AML-193 (cell line): Measurements from ENCODE around the gene SYT17.
A peak's percentile ranks its signal among the peaks of the same experiment; 100 is the strongest.

ENCODE experiments used
- DNase-seq, 2 experiments: peaks; one replicate each; lab custom pipeline; 2025; lab: John Stamatoyannopoulos, UW

Gene SYT17

DNA sequence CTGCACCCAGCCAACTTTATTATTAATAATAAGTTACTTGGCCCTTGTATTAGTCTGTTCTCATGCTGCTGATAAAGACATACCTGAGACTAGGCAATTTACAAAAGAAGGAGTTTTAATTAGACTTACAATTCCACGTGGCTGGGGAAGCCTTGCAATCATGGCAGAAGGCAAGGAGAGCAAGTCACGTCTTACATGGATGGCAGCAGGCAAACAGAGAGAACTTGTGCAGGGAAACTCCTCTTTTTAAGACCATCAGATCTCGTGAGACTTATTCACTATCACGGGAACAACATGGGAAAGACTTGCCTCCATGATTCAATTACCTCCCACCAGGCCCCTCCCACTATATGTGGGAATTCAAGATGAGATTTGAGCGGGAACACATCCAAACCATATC is 47.7 kb downstream of the SYT17 start:
- no peak for DNase-seq

DNA sequence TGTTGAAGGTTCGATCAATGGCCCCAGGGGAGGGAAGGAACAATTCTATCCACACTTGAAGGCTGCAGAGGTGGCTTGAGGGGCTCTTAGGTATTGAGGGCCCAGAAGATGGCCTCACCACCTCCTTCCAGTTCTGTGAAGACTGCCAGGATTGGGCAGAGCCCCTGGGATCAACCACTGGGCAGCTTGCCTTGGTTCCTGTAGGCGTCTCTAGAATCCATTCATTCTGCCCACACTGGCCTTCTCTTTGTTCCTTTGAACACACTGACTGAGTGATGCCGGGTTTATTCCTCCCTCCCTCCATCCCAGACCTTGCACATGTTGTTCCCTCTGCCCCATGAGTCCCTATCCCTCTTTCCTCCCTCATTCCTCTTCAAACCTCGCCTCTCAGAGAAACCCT is 50.5 kb downstream of the SYT17 start:
- DNase-seq, result no peak

DNA sequence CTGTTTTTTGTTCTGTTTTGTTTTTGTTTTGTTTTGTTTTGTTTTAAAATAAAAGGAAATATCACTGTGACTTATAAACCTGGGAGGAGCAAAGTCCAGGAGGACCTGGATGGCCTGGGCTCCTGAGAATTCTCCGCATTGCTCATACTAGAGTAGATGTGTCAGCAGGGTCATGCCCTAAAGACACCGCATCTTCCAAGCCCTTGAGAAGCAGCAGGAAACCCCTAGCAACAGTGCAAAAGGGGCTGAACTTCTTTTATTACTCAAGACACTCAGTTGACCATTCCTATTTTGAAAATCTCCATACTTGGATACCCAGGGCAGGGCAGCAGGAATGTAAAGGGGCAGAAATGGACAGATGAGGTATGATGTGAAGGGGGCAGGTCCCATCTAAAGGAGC is 51.8 kb downstream of the SYT17 start:
- DNase-seq, result no peak

DNA sequence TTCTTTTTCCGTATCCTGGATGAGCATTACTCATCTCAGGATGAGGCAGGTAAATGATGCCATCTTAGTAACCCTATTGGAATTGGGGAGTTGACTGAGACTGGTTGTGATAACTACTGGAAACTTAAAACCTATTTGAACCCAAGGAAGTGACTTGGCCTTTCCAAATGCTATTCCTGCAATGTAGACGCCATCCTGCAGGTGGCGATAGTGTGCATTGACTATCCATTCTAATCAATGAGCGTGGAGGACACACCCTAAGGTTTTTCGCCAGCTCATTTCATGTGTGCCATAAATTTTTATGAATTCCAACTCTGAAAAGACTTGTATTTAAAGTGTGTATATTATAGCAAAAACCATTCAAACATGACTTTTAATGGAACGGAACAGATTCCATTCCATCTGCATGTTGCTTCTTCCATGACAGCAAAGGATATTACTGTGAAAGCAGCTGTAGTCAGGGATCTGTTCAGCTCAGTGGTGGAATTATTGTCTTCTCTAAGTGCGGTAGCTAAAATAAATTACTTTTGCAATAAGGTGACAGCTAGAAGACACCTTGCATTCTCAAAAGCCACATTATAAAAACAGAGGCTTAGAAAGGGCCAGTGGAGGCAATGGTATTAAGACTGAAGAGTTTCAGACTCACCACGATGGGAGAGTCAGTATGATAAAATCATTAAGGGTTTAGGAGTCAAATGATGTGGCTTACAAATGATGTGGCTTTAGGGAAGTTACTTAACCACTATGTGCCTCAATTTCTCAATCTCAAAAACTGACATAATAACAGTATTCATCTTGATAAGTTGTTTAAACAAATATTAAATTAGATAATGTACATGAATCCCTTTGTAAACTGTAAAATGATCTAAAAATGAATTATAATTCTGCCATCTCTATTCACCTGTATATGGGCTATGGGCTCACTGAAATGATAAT is 55.5 kb downstream of the SYT17 start:
- peak; percentile 5 to 17 for DNase-seq

DNA sequence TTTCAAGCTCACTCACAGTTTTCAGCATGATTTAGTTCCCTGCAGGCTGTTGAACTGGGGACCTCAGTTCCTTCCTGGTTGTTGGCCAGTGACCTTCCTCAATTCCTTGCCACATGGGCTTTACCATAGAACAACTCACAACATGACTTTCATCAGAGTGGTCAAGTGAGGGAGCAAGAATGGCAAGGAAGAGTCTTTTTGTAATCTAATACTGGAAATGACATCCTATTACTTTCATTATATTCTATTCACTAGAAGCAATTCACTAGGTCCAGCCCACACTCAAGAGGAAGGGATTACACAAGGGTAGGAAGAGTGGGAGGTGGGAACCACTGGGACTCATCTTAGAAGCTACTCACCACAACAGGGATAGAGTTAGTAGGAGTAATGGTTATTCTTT is 57.6 kb downstream of the SYT17 start:
- no peak for DNase-seq

DNA sequence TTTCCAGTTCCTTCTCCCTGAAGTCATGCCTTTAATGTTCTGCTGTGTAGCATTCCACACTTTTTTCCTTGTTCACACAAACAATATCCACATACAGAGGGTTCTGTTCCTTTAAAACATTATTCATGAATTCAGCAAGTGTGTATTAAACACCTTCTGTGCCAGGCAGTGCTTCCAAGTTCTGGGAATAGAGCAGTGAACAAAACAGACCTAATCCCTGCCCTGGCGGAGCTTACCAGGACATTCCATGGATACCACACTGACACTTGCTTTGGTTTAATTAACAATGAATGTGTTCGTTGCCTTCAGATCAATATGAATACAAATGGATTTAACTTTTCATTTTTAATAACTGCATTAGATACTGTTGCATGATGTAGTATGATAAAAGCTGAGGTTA is 59.6 kb downstream of the SYT17 start:
- DNase-seq, result no peak

DNA sequence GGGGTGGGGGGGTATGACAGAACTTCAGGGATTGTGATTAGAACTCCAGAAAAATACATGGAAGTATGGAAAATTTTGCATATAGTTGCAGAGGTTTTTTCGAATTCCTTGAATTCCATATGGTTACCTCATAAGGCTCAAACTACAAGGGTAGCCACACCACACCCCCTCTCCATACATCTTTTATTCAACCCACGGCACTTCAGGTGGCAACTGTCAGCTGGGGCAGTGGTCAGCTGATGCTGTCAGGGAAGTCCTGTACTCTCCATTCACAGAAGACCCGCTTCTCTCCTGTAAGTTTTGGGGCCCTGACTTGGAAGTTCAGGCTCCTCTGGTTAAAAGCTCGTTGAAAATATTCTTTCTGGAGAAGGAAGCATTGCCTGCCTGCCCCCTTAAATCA is 60.0 kb downstream of the SYT17 start:
- DNase-seq, result no peak

DNA sequence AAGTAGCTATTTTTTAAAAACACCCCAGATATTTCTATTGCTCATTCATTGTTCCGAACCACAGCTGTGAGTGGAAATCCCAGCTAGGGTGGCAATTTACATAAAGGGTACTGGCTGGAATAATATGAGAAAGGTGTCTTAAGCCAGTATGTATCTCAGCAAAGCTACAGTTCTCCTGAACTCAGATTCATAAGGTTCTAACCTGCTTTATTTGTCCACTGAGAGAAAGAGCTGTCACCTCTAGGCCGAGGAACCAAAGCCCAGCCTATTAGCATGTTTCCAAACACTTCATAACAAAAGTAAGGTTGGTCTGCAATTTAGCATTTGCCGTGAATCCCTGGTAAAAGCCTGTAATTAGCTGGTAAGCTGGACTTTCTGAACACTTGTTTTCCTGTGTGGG is 60.5 kb downstream of the SYT17 start:
- DNase-seq, result no peak

DNA sequence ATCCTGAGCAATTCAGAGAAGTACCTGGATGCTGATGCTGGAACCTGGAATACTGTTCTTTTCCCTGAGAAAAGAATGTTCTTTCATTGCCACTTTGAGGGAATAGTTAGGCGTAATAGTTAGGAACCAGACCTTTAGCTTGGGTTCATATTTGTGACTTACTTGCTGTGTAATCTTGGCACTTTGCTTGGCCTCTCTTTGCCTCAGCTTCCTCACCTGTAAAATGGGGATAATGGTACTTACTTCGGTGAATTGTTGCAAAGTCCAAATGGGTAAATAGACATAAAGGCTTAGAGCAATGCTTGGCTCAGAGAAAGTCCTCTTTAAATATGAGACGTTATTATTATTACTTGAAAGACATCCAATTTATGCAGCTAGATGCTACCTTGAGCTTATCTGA is 62.5 kb downstream of the SYT17 start:
- no peak for DNase-seq

DNA sequence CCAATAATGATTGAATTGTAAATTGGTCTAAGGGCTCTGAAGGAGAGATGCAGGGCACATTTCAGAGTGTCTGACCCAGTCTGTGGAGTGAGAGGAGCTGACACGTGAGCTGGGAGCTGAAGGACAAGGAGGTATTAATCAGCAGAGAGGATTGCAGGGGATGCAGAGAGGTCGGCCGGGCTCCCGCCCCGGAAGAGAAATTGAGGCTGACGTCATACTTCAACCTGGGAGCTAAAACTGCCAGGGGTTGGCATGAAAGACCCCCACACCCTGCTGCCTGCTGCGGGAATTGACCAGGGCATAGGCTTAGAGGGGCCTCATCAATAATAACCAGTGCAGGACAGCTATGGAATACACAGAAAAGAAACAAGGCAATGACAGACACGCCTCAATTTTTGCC is 63.8 kb downstream of the SYT17 start:
- no peak for DNase-seq

DNA sequence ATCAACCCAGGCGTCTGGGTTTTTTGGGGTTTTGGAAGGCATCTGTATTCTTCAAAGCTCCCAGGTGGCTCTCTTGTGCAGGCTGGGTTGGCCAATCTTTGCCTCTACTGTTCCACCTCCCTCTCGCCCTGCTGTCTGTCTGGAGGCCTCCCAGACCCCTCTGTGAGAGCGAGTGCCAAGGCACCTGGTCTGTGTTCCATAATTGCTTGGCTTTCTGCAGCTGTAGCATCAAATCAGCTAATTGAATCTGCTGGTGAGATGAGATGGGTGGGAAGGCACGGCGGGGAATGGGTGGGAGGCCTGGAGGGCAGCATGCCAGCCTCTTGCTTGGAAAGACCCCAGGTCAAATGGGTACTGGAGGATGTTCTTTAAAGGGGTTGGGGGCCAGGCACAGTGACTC is 64.9 kb downstream of the SYT17 start:
- no peak for DNase-seq

DNA sequence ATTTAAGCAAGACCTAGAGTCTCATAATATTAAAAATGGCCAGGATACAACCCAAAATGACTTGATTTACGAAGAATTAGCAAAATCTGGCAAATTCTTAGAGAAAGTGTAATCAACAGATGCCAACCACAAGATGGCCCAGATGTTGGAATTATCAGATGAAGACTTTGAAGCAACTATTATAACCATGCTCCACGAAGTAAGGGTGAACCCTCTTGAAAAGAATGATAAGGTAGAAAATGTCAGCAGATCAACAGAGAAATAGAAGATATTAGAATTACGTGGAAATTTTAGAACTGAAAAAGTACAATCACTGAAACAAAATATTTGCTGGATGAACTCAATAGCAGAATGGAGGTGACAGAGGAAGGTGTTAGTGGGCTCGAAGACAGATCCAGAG is 67.4 kb downstream of the SYT17 start:
- no peak for DNase-seq

DNA sequence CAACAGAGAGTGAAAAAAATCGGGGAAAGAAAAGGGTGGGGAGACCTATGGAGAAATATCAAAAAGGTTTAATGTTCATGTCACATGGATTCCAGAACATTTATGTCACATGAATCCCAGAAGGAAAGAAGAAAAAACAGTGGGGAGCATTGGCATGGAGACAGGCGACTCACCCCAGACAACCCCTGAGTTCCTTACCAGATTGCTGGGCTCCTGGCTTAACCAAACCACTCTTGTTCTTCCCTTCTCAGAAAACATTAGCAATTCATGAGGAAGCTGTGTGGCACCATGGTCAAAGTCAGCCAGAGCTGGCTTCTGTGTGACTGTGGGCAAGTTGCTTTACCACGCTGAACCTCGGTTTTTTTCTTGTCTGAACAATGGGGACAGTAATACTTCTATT is 67.8 kb downstream of the SYT17 start:
- DNase-seq, result no peak

DNA sequence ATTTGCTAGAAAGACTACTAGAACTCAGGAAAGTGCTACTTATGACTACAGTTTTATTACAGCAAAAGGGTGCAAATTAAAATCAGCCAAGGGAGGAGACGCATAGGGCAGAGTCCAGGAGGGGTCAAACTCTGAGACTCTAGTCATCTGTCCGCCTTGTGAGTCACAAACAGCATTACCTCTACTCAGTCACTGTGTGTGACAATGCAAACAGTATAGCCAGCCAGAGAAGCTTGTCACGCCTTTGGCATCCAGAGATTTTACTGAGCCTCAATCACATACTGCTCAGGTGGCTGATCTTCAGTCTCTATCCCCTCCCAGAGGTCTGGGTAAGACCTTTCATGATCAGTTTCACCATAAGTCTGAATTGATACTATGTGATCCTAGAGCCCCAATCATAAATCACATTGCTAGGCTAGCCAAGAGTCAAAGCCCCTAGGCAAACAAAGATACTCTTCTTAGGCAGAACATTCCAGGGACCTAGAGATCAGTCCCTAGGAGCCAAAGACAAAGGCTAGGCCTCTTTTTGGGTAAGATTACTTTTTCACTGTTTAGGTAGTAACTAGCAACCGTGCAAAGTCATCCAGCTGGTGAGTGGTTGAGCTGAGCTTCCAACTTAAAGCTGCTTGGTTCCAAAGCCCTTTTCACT is 68.6 kb downstream of the SYT17 start:
- no peak for DNase-seq

DNA sequence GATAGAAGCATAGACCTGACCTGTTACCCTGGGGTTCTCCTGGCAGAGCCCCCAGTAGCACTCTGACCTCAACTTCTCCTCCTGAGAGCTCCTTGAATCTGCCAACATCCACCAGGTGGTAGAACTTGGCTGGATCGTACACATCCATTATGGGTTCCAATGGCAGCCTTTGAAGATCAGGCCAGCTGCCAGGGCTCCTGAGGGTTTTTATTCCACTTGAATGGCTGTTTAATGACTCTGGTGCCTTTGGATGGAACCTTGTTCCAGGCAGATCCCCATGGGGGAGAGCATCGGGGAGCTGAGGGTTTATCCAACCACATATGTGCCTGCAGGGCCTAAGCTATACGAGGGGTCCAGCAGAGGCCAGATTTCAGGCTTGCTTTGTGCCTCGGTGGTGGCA is 70.4 kb downstream of the SYT17 start:
- DNase-seq, result no peak

DNA sequence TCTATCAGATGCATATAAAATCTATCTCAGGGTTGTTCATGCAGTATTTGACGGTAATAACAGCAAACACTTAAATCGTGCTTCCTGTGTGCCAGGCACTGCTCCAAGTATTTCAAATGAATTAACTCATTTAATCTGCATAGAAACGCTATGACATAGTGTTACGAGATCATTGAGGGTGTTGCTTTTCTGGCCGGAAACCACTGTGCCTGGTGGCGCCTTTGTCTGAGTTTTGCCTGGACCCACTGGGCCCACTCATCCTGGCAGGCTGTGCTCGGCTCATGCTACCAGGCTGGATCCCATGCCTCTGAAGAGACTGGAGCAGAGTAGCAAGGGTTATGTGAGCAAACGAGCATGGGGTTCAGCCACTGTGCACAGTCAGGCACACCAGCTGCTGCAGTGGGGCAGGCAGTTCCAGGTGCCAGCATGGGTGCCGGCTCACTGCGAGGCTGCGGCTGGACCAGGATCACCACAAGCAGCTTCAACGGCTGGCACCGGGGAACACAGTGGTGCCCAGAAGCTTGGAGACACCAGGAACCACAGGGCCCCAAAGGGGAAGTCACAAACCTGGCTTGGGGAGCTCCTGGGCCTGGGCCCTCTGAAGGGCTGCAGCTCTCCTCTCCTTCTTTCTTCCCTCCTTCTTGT is 71.6 kb downstream of the SYT17 start:
- DNase-seq, result no peak

DNA sequence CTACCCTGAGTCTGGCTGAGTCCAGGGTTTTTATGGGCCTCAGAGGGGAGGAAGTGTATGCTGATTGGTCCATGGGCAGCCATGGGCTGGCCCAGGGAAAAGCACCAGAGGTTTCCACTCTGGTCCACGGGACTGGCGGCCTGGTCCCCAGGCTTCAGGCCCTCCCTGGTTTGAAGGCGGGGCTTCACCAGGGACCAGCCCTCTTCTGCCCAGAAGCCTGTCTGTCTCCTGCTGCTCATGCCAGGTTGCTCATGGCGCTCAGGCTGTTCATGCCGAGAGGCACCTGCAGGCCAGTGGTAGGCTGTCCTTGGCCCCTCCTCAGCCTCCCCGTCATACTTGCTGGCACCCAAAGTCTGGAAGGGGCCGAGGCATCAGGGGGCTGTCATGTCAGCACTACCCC is 72.5 kb downstream of the SYT17 start:
- no peak for DNase-seq

DNA sequence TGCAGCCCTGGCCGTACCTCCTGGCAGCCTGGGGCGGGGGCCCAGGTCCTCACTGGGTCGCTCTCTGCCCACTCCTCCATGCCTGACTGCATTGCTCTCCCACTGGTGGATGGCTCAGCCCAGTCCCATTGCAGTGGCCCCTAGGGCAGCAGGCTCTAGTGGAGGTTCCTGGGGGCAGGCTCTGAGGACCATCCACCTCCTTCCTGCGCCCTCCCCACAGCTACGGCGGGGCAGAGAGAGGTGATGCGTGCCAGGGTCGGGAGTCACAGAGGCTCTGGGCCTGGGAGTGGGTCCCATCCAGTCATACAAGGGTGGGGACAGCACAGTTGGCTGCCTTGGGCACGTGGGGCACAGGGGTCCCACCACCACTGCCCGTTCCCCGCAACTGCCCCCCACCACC is 73.5 kb downstream of the SYT17 start:
- DNase-seq, result no peak

DNA sequence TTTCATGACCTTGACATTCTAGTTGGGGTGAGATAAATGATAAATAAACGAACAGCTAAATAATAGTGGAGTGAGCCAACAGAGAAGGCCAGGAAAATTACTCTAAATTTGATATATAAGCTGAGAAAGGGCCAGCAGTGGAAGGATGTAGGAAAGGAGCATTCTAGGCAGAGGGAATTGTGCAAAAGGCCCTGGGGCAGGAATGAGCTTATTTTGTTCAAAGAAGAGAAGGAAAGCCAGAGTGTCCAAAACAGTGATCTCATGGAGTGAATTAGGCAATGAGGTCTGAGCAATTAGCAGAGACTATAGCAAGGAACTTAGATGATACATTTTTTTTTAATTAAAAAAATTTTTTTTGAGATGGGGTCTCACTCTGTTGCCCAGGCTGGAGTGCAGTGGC is 74.1 kb downstream of the SYT17 start:
- DNase-seq, result no peak

DNA sequence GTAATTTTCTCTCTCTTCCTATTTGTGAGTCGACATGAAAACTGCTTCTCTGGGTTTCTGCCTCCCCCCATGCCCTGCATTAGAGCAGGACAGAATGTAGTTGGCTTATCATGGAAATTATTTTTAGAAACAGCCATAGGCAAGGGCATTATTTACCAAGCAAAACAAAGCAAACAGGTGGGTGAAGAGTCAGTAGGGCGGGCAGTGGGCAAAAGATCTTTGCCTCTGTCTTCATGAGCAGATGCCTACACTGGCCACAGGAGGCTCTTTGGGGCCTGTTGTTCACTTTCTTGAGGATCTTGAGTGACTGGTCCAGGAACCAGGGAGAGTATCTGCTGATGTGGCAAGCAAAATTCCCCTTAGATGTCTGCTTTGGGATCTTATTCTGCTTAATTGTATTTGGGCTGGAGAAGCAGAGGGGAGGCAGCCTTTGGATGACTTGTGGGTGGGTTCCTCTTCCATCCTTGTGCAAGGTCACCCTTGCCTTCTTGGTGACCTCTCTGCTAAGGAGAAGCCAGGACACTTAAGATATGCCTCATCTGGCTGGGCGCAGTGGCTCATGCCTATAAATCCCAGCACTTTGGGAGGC is 75.0 kb downstream of the SYT17 start:
- no peak for DNase-seq

DNA sequence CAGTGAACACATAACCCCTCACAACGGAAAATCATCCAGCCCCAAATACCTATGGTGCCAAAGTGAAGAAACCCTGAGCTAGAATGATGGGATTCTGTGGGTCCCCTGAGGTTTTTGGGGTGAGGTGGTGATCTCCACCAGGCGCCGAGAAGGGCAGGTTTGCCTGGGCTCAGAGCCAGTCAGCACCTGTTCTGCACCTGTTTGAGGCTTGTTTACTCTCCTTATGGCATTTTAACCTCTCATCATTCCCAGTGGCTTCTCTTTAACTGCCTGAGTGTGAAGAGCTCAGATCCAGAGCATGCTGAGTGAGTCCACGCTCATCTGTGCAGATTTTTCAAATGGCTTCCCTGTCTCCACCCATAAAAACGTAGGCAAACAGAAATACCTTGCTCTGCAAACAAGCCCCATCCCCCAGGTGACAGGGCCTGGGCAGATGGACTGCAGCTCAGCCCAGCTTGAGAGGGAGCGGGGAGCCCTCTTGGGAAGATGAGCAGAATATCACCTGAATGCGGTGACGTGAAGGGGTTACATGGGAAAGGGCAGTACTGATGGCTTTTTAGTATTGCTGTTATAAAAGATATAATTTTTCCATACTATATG is 77.4 kb downstream of the SYT17 start:
- DNase-seq, result no peak

DNA sequence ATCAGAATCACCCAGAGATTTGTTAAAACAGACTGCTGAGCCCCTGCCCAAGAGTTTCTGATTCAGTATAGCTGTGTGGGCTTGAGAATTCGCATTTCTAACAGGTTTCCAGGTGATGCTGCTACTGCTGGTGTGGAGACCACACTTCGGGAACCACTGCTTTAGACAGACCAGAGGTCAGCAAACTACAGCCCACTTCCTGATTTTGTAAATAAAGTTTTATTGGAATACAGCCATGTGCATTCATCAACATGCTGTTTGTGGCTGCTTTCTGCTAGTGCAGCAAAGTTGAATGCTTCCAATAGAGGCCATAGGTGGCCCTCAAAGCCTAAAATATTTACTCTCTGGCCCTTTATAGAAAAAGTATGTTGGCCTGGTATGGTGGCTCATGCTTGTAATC is 84.9 kb downstream of the SYT17 start:
- DNase-seq, result no peak
